ENCODE measurements around the gene PEX7. TPM values are rescaled to one million over a fixed set of nuclear protein-coding genes. Genes with fewer than 3 reads are reported as not detected.

PEX7 gene
- total and polyA plus RNA-seq, 2 experiments from 2014 or later: 11.8 to 13.5 TPM

DNA sequence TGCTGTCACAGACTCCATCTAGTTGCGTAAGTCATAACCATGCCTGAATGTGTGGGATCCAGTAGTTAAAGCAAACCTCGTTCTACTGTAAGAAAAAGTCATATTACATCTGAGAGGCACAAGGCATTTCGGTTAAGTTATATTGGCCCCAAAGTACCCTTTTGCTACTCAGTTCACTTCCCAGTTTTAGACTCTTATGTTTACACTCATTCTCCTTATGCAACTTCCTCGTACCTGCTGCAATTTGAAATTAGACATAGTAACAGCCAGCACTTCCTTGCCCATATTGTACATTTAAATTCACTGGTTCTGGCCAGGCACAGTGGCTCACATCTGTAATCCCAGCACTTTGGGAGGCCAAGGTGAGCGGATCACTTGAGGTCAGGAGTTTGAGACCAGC is 37.0 kb downstream of the PEX7 start (continued):
- TF ChIP-seq, protein P1, sequence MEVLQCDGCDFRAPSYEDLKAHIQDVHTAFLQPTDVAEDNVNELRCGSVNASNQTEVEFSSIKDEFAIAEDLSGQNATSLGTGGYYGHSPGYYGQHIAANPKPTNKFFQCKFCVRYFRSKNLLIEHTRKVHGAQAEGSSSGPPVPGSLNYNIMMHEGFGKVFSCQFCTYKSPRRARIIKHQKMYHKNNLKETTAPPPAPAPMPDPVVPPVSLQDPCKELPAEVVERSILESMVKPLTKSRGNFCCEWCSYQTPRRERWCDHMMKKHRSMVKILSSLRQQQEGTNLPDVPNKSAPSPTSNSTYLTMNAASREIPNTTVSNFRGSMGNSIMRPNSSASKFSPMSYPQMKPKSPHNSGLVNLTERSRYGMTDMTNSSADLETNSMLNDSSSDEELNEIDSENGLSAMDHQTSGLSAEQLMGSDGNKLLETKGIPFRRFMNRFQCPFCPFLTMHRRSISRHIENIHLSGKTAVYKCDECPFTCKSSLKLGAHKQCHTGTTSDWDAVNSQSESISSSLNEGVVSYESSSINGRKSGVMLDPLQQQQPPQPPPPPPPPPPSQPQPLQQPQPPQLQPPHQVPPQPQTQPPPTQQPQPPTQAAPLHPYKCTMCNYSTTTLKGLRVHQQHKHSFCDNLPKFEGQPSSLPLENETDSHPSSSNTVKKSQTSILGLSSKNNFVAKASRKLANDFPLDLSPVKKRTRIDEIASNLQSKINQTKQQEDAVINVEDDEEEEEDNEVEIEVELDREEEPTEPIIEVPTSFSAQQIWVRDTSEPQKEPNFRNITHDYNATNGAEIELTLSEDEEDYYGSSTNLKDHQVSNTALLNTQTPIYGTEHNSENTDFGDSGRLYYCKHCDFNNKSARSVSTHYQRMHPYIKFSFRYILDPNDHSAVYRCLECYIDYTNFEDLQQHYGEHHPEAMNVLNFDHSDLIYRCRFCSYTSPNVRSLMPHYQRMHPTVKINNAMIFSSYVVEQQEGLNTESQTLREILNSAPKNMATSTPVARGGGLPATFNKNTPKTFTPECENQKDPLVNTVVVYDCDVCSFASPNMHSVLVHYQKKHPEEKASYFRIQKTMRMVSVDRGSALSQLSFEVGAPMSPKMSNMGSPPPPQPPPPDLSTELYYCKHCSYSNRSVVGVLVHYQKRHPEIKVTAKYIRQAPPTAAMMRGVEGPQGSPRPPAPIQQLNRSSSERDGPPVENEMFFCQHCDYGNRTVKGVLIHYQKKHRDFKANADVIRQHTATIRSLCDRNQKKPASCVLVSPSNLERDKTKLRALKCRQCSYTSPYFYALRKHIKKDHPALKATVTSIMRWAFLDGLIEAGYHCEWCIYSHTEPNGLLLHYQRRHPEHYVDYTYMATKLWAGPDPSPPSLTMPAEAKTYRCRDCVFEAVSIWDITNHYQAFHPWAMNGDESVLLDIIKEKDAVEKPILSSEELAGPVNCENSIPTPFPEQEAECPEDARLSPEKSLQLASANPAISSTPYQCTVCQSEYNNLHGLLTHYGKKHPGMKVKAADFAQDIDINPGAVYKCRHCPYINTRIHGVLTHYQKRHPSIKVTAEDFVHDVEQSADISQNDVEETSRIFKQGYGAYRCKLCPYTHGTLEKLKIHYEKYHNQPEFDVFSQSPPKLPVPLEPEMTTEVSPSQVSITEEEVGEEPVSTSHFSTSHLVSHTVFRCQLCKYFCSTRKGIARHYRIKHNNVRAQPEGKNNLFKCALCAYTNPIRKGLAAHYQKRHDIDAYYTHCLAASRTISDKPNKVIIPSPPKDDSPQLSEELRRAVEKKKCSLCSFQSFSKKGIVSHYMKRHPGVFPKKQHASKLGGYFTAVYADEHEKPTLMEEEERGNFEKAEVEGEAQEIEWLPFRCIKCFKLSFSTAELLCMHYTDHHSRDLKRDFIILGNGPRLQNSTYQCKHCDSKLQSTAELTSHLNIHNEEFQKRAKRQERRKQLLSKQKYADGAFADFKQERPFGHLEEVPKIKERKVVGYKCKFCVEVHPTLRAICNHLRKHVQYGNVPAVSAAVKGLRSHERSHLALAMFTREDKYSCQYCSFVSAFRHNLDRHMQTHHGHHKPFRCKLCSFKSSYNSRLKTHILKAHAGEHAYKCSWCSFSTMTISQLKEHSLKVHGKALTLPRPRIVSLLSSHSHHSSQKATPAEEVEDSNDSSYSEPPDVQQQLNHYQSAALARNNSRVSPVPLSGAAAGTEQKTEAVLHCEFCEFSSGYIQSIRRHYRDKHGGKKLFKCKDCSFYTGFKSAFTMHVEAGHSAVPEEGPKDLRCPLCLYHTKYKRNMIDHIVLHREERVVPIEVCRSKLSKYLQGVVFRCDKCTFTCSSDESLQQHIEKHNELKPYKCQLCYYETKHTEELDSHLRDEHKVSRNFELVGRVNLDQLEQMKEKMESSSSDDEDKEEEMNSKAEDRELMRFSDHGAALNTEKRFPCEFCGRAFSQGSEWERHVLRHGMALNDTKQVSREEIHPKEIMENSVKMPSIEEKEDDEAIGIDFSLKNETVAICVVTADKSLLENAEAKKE (CRISPR knock-in tag; IDR thresholded peaks at IDR 0.05): no peak
- TF ChIP-seq EZH2 (IDR thresholded peaks at IDR 0.05; ENCODE audit: low read depth, unreplicated experiment): no peak

DNA sequence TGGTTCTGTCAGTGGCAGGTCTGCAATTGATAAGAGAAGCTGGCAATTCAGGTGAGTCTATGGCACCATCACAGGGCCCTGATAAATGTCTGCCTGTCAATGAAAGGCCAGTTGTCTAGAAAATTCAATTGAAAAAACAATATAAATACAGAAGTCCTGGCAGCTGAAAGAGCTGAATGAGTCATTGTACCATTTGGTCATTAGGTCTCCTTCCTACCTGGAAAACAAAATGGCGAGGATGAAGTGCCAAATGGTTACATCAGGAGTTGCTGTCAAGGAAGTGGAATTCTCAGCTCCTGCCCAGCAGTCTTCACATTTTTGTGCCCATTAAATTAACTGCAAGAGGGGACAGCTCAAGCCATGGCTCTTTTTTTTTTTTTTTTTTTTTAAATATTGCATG is 37.7 kb downstream of the PEX7 start:
- Histone ChIP-seq H3K27me3 (ENCODE audit: insufficient read depth) (no peaks in the 10 kb centered on the region), H3K27ac (ENCODE audit: low read depth) (no peak overlapping the region), H3K9me2 (ENCODE audit: insufficient read depth) (no peaks in the 10 kb centered on the region), H3F3A (replicated peaks; ENCODE audit: low read depth) (no peaks in the 10 kb centered on the region), H3K4me1 (ENCODE audit: insufficient read depth) (no peaks in the 10 kb centered on the region), H3K4me2 (no peak overlapping the region), H3K79me2 (replicated peaks; ENCODE audit: insufficient read depth) (no peaks in the 10 kb centered on the region), H3K36me3 (ENCODE audit: insufficient read depth) (no peaks in the 10 kb centered on the region), H4K20me1 (replicated peaks; ENCODE audit: insufficient read depth) (0 out of 2 replicates have a peak, but pooled peaks cover 6% of the 10 kb centered on the region), H3K4me3 (no peak overlapping the region), H2AFZ (no peak overlapping the region)
- Mint-ChIP-seq H3K4me3 (no peak overlapping the region), H3K36me3 (ENCODE audit: low read depth) (no peaks in the 10 kb centered on the region), H3K27ac (no peak overlapping the region), H3K27me3 (ENCODE audit: insufficient read depth, low read depth, poor library complexity) (peaks cover 2% of the 10 kb centered on the region), H3K4me1 (no peaks in the 10 kb centered on the region), H3K9me3 (no peaks in the 10 kb centered on the region)
- ATAC-seq (no peak), DNase-seq (ENCODE audit: low spot score) (no peak)
- TF ChIP-seq EZH2phosphoT487 (IDR thresholded peaks at IDR 0.05; ENCODE audit: unreplicated experiment) (no peak), EZH2 (IDR thresholded peaks at IDR 0.05; ENCODE audit: low read depth, unreplicated experiment) (no peak), ZNF331 (CRISPR knock-in tag; IDR thresholded peaks at IDR 0.05; ENCODE audit: low read depth) (no peak), ZNF114 (CRISPR knock-in tag; IDR thresholded peaks at IDR 0.05) (no peak), POLR2AphosphoS5 (IDR thresholded peaks at IDR 0.05; ENCODE audit: low read depth) (no peak)
- TF ChIP-seq, protein P1 (CRISPR knock-in tag; IDR thresholded peaks at IDR 0.05): no peak
- TF ChIP-seq, protein P2, sequence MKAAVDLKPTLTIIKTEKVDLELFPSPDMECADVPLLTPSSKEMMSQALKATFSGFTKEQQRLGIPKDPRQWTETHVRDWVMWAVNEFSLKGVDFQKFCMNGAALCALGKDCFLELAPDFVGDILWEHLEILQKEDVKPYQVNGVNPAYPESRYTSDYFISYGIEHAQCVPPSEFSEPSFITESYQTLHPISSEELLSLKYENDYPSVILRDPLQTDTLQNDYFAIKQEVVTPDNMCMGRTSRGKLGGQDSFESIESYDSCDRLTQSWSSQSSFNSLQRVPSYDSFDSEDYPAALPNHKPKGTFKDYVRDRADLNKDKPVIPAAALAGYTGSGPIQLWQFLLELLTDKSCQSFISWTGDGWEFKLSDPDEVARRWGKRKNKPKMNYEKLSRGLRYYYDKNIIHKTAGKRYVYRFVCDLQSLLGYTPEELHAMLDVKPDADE (IDR thresholded peaks at IDR 0.05): no peak
